Loucy (cell line): ENCODE results near the gene ALAD.

Source experiments
- EZH2phosphoT487 ChIP-seq: fragments of 200-600 bp; IDR thresholded peaks from 2 replicates; pipeline ENCODE4 v1.6.1; 2018; ENCODE audit warnings: antibody characterized with exemption, mild to moderate bottlenecking, moderate library complexity, borderline replicate concordance
- TF ChIP-seq, protein P1 (sequence below): fragments of 200-600 bp; sonication (generic); conservative IDR thresholded peaks from 2 replicates; pipeline ENCODE4 v1.5.1; 2014; ENCODE audit warnings: mild to moderate bottlenecking, antibody characterized with exemption, low read length

DNA sequence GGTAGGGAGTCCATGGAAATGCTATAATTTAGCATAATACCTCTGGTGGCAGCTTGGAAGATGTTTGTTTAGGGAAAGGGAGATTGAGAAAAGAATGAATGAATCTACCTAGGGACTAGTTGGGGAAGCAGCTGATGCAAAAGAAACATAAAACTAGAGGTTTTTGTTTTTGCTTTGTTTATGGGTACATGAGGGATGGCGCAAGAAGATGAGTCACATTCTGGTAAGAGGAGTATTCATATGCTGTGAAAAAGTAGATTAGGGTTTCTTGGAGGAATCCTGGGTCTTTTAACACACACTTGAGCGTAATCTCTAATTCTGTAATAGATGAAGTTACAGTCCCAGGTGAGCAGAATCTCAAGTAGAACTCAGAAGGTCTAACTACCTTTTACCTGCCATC, 26.5 kb upstream of the ALAD start:
- TF ChIP-seq, protein P1, sequence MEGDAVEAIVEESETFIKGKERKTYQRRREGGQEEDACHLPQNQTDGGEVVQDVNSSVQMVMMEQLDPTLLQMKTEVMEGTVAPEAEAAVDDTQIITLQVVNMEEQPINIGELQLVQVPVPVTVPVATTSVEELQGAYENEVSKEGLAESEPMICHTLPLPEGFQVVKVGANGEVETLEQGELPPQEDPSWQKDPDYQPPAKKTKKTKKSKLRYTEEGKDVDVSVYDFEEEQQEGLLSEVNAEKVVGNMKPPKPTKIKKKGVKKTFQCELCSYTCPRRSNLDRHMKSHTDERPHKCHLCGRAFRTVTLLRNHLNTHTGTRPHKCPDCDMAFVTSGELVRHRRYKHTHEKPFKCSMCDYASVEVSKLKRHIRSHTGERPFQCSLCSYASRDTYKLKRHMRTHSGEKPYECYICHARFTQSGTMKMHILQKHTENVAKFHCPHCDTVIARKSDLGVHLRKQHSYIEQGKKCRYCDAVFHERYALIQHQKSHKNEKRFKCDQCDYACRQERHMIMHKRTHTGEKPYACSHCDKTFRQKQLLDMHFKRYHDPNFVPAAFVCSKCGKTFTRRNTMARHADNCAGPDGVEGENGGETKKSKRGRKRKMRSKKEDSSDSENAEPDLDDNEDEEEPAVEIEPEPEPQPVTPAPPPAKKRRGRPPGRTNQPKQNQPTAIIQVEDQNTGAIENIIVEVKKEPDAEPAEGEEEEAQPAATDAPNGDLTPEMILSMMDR, result no peak
- TF ChIP-seq EZH2phosphoT487, result no peak
